ENCODE data around the gene CLDN5.

DNA sequence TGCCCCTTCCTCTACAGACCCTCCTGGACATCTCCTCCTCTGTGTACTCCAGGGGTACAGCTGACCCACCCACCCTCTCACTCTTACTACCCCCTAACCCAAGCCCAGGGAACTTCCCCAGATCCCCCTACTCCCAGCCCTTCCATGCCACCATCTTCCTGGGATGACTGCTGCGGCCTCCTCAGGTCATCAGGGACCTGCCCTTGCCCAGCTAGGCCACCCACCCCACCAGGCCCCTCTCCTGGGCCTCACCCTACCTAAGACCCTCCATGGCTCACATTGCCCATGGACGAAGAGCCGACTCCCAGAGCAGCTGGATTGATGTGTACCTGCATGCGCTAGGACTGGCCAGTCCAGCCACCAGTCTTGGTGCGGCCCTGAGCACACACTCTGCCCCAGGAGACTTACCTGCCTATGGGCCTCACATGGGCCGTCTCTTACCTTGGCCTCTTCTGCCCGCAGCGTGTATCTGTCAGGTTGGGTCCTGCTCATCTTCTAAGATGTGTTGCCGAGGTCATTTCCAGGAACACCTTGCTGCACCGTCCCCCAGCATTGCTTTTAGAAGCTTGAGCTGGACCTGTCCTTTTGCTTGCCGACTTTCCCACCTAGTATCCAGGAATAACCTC lies 2.0 kb upstream of the CLDN5 start:
- TF ChIP-seq, protein P1, sequence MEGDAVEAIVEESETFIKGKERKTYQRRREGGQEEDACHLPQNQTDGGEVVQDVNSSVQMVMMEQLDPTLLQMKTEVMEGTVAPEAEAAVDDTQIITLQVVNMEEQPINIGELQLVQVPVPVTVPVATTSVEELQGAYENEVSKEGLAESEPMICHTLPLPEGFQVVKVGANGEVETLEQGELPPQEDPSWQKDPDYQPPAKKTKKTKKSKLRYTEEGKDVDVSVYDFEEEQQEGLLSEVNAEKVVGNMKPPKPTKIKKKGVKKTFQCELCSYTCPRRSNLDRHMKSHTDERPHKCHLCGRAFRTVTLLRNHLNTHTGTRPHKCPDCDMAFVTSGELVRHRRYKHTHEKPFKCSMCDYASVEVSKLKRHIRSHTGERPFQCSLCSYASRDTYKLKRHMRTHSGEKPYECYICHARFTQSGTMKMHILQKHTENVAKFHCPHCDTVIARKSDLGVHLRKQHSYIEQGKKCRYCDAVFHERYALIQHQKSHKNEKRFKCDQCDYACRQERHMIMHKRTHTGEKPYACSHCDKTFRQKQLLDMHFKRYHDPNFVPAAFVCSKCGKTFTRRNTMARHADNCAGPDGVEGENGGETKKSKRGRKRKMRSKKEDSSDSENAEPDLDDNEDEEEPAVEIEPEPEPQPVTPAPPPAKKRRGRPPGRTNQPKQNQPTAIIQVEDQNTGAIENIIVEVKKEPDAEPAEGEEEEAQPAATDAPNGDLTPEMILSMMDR (IDR thresholded peaks at IDR 0.05): no peak
- no peak for TF ChIP-seq POLR2A (IDR thresholded peaks at IDR 0.05)
